Activated T-cell treated with anti-CD3 and anti-CD28 coated beads, Interleukin-2, amount 50 U/mL, for 24 hours (primary cell): ENCODE measurements around the gene CNKSR3.
"Not testable (repeated sequence)": the region's sequence is repeated elsewhere in the genome, so short reads cannot be mapped to it uniquely, and the experiment has no call there.

Source experiments
- DNase-seq: peaks from one replicate; pipeline ENCODE4 v3.0.0-alpha.2; 2020
- H3K27ac Mint-ChIP-seq: 2 replicates; pipeline ENCODE4 v1.8.0; 2020; ENCODE audit warnings: mild to moderate bottlenecking, mixed read lengths
- H3K27me3 Mint-ChIP-seq: 2 replicates; pipeline ENCODE4 v1.8.0; 2020; ENCODE audit warnings: mixed read lengths
- H3K36me3 Mint-ChIP-seq: 2 replicates; pipeline ENCODE4 v1.8.0; 2020; ENCODE audit warnings: low read depth, mixed read lengths
- H3K4me1 Mint-ChIP-seq: 2 replicates; pipeline ENCODE4 v1.8.0; 2020; ENCODE audit warnings: low read depth, mixed read lengths
- H3K4me3 Mint-ChIP-seq: 2 replicates; pipeline ENCODE4 v1.8.0; 2020; ENCODE audit warnings: mild to moderate bottlenecking, moderate library complexity, mixed read lengths
- H3K9me3 Mint-ChIP-seq: 2 replicates; pipeline ENCODE4 v1.8.0; 2020; ENCODE audit warnings: mixed read lengths

Gene CNKSR3

DNA sequence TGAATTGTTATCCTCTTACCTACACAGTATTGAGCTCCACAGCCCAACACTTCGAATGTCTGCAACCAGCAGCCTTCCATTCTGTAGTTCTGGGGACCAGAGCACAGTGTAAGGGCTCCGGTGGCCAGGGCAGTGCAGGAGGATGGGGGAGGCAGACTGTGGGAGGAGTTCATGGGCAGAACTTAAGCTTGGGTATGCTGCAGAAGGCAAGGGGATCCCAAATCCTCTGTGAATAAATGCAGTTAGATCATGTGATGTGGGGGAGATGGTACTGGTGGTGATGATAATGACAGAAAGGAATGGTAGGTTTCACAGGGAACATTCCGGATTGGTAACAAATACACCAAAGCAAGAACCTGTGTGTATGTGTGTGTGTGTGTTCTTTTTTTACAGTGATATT is 26.5 kb upstream of the CNKSR3 start:
- Mint-ChIP-seq H3K36me3 (no peaks in the 10 kb centered on the region), H3K4me1 (no peaks in the 10 kb centered on the region), H3K4me3 (no peak overlapping the region), H3K27ac (no peak overlapping the region), H3K9me3 (no peaks in the 10 kb centered on the region), H3K27me3 (no peaks in the 10 kb centered on the region)
- DNase-seq: no peak

DNA sequence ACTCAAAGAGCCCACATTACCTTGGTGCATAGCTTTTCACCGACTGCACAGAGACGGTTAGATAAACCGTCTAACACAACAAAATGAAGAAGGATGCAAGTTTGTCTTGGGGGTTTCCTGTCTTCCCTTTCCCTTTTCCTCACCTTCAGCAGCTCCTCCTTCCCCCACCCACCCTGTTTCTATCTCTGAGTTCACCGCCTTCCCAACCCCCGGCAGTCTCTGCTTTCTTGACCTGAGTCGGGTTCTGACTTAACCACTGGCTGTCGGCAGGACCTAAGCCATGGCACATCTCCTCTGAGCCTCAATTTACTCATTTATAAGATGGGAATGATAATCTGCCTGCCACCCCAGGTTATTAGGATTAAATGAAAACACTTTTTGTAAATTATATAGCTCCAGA is 25.8 kb upstream of the CNKSR3 start:
- DNase-seq: no peak
- Mint-ChIP-seq H3K4me1 (no peaks in the 10 kb centered on the region), H3K36me3 (no peaks in the 10 kb centered on the region), H3K27me3 (no peaks in the 10 kb centered on the region), H3K27ac (no peak overlapping the region), H3K9me3 (no peaks in the 10 kb centered on the region), H3K4me3 (no peak overlapping the region)

DNA sequence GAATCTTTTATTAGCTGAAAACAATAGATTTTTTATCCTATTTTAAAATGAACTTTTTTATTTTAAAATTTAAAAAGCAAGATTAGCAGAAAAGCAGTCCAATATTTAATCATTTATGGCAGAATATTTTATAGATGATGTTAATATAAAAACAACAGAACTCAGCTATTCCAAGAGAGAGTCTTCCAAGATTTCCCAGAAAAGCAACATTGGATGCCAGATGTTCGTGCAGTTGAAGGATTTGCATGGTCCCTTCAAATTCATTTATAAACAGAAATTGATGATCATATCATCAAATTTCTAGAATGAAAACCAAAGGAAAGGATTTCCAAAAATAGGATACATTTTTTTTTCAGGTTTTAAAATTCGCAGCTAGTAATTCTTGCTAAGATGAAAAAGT is 25.4 kb upstream of the CNKSR3 start:
- no peak overlapping the region for H3K4me3 Mint-ChIP-seq

DNA sequence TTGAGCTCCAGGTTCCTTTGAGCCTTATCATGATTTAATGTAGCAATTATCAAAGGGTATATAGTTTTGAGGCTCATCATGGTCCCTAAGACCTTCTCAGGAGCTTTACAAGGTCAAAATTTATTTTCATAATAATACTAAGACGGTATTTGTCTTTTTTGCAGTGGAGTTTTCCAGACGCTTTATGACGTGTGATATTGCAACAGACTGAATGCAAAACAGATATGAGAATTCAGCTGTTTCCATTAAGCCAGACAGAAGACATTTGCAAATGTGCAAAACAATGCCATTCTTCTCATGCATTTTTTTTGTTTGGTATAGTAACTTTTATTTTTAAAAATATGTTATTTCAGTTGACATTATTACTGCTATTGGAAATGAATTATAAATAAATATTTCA is 24.7 kb upstream of the CNKSR3 start:
- H3K4me1 Mint-ChIP-seq: no peaks in the 10 kb centered on the region
- no peaks in the 10 kb centered on the region for H3K9me3 Mint-ChIP-seq

More for the DNA sequence above, 25.4 kb upstream of the CNKSR3 start:
- Mint-ChIP-seq H3K36me3 (no peaks in the 10 kb centered on the region), H3K27me3 (no peaks in the 10 kb centered on the region), H3K4me1 (no peaks in the 10 kb centered on the region), H3K27ac (no peak overlapping the region), H3K9me3 (no peaks in the 10 kb centered on the region)
- no peak for DNase-seq

DNA sequence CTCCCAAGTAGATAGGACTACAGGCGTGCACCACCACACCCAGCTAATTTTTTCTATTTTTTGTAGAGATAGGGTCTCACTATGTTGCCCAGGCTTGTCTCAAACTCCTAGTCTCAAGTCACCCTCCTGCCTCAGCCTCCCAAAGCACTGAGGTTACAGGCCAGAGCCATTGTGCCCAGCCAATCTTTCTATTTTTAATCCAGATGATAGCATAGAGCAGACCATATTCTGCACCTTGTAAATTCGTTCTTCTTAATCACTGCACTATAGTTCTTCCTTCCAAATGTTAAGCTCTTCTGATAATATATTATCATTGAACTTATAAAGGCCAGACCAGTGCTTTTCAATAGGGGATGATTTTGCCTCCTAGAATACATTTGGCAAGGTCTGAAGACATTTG is 24.0 kb upstream of the CNKSR3 start:
- Mint-ChIP-seq H3K4me1 (no peaks in the 10 kb centered on the region), H3K27me3 (no peaks in the 10 kb centered on the region), H3K36me3 (no peaks in the 10 kb centered on the region), H3K27ac (no peak overlapping the region), H3K9me3 (no peaks in the 10 kb centered on the region), H3K4me3 (no peak overlapping the region)
- no peak for DNase-seq

More for the DNA sequence above, 24.7 kb upstream of the CNKSR3 start:
- DNase-seq: no peak
- Mint-ChIP-seq H3K27ac (no peak overlapping the region), H3K27me3 (no peaks in the 10 kb centered on the region), H3K36me3 (no peaks in the 10 kb centered on the region), H3K4me3 (no peak overlapping the region)

DNA sequence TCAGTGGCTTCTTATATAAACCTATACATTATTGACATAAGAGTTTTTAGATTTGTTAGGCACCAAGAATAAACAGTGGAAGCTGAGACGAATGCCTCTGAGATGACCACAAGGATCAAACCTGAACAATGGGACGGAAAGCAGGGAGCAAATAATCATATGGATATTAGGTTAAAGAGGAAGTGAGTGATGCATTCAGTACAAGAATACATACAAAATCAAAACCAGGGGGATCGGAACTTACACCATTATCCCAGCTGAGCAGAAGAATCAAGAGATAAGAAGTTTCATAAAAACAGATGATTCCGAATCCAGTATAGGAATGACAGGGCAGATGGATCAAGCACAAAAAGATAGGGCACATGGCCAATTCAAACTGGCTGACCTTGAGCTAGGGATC is 21.9 kb upstream of the CNKSR3 start:
- H3K36me3 Mint-ChIP-seq: no peaks in the 10 kb centered on the region
- no peak overlapping the region for H3K4me3 Mint-ChIP-seq
- no peak overlapping the region for H3K27ac Mint-ChIP-seq
- H3K27me3 Mint-ChIP-seq: no peaks in the 10 kb centered on the region
- no peaks in the 10 kb centered on the region for H3K4me1 Mint-ChIP-seq
- no peaks in the 10 kb centered on the region for H3K9me3 Mint-ChIP-seq
- no peak for DNase-seq

DNA sequence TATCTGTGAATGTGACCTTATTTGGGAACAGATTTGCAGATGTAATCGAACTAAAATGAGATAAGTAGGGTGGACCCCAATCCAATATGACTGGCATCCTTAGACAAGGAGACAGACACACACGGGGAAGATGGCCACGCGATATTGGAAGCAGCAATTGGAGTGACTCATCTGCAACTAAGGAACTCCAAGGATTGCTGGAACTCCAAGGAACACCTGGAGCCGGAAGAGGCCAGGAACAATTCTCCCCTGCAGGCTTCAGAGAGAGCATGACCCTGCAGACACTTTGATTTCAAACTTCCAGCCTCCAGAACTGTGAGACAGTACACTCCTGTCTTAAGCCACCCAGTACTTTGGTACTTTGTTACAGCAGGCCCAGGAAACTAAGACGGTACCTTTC is 19.5 kb upstream of the CNKSR3 start:
- H3K27ac Mint-ChIP-seq: no peak overlapping the region
- no peak overlapping the region for H3K4me3 Mint-ChIP-seq
- H3K4me1 Mint-ChIP-seq: peaks cover 2% of the 10 kb centered on the region
- no peaks in the 10 kb centered on the region for H3K9me3 Mint-ChIP-seq
- no peaks in the 10 kb centered on the region for H3K27me3 Mint-ChIP-seq
- DNase-seq: no peak
- no peaks in the 10 kb centered on the region for H3K36me3 Mint-ChIP-seq

DNA sequence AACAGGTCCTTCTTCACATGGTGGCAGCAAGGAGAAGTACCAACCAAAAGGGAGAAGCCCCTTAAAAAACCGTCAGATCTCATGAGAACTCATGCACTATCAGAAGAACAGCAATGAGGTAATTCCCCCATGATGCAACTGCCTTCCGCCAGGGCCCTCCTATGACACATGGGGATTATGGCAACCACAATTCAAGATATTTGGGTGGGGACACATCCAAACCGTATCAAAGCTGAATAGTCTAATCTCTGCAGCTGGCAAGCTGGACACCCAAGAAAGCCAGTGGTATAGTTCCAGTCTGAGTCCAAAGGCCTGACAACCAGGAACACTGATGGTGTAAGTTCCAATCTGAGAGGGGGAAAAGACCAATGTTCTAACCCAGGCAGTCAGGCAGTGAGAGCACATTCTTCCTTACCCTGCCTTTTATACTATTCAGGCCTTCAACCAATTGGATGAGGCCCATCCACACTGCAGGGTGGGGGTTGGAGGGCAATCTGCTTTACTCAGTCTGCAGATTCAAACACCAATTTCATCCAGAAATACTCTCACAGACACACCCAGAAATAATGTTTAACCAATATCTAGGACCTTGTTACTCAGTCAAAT is 17.9 kb upstream of the CNKSR3 start:
- peaks cover 2% of the 10 kb centered on the region for H3K4me1 Mint-ChIP-seq
- no peaks in the 10 kb centered on the region for H3K9me3 Mint-ChIP-seq
- no peak overlapping the region for H3K4me3 Mint-ChIP-seq
- DNase-seq: no peak
- H3K27ac Mint-ChIP-seq: no peak overlapping the region
- no peaks in the 10 kb centered on the region for H3K27me3 Mint-ChIP-seq
- no peaks in the 10 kb centered on the region for H3K36me3 Mint-ChIP-seq

DNA sequence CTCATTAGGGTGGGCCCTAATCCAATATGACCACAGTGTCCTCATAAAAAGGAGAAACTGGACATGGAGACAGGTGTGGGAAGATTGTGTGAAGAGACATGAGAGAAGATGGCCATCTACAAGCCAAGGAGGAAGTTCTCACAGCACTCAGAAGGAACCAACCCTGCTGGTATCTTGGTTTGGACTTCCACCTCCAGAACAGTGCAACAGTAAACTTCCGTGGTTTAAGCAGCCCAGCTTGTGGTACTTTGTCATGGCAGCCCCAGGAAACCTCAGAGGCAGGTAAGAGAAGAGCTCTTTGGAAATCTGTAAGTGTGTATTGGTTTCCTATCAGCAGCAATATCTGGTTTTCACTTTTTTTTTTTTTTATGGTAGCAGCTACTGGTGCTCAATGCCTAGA is 16.5 kb upstream of the CNKSR3 start:
- Mint-ChIP-seq H3K36me3 (no peaks in the 10 kb centered on the region), H3K27ac (no peak overlapping the region), H3K4me3 (no peak overlapping the region), H3K9me3 (no peaks in the 10 kb centered on the region), H3K27me3 (no peaks in the 10 kb centered on the region), H3K4me1 (peaks cover 2% of the 10 kb centered on the region)
- DNase-seq: no peak

DNA sequence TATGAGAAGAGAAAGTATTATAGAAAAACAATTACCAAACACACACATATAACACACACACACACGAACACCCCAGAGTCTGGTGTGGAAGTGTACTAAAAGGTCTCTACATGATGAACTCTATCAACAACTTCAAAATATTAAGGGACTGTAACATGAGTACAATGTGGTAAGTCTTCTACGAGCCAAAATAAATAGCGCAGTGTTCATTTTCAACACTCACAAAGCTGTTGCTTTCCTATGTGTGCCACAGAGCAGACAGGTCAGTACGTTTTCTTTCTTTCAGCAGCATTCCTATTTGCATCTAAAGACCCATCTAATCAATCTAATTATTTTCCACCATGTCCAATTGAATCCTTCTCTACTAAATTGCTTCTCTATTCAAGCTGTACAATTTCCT is 12.1 kb upstream of the CNKSR3 start:
- Mint-ChIP-seq H3K4me3 (no peak overlapping the region), H3K36me3 (no peaks in the 10 kb centered on the region), H3K4me1 (peaks cover 2% of the 10 kb centered on the region), H3K27me3 (no peaks in the 10 kb centered on the region), H3K9me3 (no peaks in the 10 kb centered on the region), H3K27ac (no peak overlapping the region)
- no peak for DNase-seq

DNA sequence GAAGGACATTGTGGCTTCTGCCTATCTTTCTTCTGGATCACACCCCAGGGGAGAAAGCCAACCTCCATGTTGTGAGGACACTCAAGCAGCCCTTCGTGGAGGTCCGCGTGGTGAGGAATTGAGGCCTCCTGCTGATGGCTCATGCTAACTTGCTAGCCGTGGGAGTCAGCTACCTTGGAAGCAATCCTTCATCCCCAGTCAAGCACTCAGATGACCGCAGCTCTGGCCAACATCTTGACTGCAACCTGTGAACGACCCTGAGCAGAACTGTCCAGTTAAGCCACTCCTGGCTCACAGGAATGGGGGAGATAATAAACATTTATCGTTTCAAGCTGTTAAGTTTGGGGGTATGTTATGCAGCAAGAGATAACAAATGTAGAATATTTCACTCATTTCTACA is 10.9 kb upstream of the CNKSR3 start:
- H3K27ac Mint-ChIP-seq: no peak overlapping the region
- no peaks in the 10 kb centered on the region for H3K4me1 Mint-ChIP-seq
- H3K27me3 Mint-ChIP-seq: peaks cover 3% of the 10 kb centered on the region
- no peaks in the 10 kb centered on the region for H3K36me3 Mint-ChIP-seq
- no peaks in the 10 kb centered on the region for H3K9me3 Mint-ChIP-seq
- no peak overlapping the region for H3K4me3 Mint-ChIP-seq
- DNase-seq: no peak

DNA sequence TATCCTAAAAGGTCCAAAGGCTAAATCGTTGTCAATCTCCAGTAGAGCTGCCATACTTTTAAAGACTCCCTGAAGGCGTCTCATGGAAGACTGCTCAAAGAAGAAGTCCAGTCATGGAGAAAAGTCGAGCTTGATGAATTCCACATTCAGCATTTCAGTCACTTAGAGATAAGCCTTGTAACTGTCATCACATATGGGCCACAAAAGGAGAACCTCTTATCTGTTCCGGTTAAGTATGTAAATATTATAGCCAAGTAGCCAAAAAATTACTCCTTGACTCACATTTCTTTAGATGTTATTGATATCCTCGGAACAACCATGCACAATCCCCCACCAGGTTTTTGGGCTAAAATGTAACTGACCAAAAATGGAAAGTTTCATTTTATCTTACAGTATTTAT is 9.8 kb upstream of the CNKSR3 start:
- Mint-ChIP-seq H3K9me3 (no peaks in the 10 kb centered on the region), H3K36me3 (no peaks in the 10 kb centered on the region)
- no peak for DNase-seq

DNA sequence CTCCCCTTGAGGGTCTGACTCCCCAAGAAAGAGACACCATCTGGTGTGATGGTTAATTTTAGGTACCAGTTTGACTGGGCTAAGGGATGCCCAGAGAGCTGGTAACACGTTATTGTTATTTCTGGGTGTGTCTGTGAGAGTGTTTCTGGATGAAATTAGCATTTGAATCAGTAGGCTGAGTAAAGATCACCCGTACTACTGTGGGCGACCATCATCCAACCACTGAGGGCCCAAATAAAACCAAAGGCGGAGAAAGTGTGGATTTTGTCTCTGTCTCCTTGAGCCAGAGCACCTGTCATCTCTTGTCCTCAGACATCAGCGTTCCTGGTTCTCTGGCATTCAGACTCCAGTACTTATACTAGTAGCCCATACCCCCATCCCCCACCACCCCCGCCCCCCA is 7.9 kb upstream of the CNKSR3 start:
- Mint-ChIP-seq H3K4me3 (no peak overlapping the region), H3K27ac (no peak overlapping the region)
- DNase-seq: no peak

More for the DNA sequence above, 9.8 kb upstream of the CNKSR3 start:
- H3K4me3 Mint-ChIP-seq: no peak overlapping the region
- H3K27me3 Mint-ChIP-seq: peaks cover 13% of the 10 kb centered on the region
- no peak overlapping the region for H3K27ac Mint-ChIP-seq
- no peaks in the 10 kb centered on the region for H3K4me1 Mint-ChIP-seq

DNA sequence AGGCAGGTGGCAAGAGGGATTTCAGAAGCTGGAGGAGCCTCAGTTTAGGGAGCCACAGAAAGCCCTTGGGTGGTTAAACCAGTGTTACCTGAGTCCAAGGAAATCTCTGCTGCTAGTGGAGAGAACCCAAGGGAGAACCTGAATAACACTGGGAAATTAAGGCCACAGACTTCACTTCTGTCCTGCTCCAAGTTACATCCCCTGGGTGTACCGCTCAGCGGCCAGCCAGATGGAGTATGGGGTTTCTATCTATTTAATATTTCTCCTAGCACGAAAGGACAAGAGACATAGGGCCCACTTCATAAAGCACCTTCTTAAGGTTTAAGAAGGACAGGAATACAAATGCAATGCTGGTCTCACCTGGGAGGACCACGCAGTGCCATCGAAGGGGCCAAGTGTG is 5.8 kb upstream of the CNKSR3 start:
- H3K27me3 Mint-ChIP-seq: peaks cover 40% of the 10 kb centered on the region
- no peak overlapping the region for H3K4me3 Mint-ChIP-seq
- H3K36me3 Mint-ChIP-seq: no peaks in the 10 kb centered on the region
- no peak overlapping the region for H3K27ac Mint-ChIP-seq
- no peak for DNase-seq
- H3K9me3 Mint-ChIP-seq: no peaks in the 10 kb centered on the region
- H3K4me1 Mint-ChIP-seq: peaks cover 3% of the 10 kb centered on the region

More for the DNA sequence above, 7.9 kb upstream of the CNKSR3 start:
- no peaks in the 10 kb centered on the region for H3K4me1 Mint-ChIP-seq
- H3K27me3 Mint-ChIP-seq: peaks cover 24% of the 10 kb centered on the region
- no peaks in the 10 kb centered on the region for H3K36me3 Mint-ChIP-seq
- no peaks in the 10 kb centered on the region for H3K9me3 Mint-ChIP-seq

DNA sequence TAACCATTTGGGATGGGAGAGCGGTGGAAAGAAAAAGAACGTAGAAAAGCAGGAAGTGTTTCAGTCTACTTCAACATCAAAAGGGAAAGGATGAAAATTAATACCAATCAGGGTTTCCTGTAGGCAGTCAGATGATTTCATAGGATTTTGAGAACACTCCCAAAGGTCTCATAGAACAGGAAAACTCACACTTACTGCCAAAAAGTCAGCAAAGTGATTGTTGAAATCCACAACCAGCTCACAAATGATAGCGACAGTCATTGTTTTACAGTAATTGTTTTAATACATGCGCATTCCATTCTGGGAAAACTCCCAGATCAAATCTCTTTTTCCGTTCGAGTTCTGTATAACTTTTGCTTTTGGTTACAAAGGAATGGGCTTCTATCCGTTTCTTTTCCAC is 5.3 kb upstream of the CNKSR3 start:
- DNase-seq: no peak
- Mint-ChIP-seq H3K4me1 (peaks cover 5% of the 10 kb centered on the region), H3K36me3 (no peaks in the 10 kb centered on the region), H3K27me3 (peaks cover 42% of the 10 kb centered on the region), H3K4me3 (no peak overlapping the region), H3K27ac (no peak overlapping the region), H3K9me3 (no peaks in the 10 kb centered on the region)

DNA sequence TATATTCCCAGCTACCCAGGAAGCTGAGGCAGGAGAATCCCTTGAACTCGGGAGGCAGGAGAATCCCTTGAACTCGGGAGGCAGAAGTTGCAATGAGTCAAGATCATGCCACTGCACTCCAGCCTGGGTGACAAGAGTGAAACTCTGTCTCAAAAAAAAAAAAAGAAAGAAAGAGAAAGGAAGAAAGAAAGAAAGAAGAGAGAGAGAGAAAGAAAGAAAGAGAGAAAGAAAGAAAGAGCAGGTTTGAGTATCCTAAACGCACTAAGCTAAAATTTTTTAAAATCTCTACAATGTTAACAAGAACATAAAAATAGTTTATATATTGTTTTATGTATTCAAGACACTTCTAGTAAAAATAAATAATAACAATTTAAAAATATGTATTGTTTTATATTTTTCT is 4.6 kb upstream of the CNKSR3 start:
- not testable (repeated sequence) for H3K27ac Mint-ChIP-seq, H3K9me3 Mint-ChIP-seq, H3K36me3 Mint-ChIP-seq, H3K4me1 Mint-ChIP-seq, H3K4me3 Mint-ChIP-seq, DNase-seq
- H3K27me3 Mint-ChIP-seq: peaks cover 46% of the 10 kb centered on the region
